Limb (tissue), 2 donors: ENCODE measurements around the gene CFAP65.

Source experiments
- DNase-seq, 2 donors: peaks; one replicate each; pipeline ENCODE4 v3.0.0-alpha.2; 2016; ENCODE audit errors: extremely low spot score in 2 of 2

The CFAP65 gene

DNA sequence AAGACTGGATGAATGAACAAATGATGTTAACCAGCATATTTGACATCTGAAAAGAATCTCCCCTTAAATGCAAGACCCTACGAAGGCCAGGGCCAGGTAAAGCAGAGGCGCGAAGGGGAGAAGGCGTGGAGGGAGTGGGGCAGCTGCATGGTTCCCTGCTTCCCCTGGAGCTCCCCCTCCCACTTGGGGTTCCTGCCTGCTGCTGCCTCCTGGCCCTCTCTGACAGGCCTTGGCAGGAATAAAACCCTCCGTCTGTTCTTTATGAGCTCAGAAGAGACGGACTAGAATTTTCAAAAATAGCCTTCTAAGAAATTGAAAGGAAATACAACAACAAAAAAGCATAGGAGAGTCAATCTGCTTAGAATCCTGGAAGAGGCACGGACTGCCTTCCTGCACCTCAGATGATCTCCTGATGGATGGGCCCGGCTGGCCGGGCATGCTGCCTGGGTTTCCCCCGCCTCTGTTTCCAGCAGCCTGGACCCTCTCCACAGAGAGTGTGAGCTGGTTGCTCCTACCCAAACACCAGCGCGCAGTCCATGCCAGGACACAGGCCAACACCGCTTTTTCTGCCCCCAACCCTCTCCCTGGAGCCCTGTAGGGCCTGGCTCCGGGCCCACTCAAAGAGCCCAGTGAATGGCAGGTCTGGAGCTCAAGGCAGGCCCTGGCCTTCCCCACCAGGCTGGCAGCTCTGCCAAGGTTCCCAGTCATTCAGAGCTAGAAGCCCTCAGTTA, 23.9 kb downstream of the CFAP65 start:
- peak in 1 of 2 donors; percentile 5 for DNase-seq

GRCh38 chr2:219016721-219017120, 24.6 kb downstream of the CFAP65 start:
- no peak for DNase-seq

DNA sequence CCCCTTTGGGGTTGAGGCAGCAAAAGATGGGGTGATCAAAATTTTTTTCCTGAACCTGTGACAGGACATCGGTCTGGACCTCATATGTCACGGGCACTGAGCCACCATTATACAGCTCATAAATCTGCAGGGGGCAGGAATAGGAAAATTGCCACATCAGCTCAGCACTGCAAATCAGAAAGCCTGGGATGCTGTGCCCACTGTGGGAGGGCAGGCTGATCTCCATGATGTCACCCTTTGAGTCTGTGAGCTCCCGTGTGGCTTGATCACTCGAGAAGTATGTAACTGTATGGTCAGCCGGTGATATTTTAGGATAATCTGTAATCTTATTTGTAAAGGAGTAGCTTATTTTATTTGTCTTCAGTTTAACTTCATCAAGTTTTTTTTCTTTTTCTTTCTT, 30.4 kb downstream of the CFAP65 start:
- no peak for DNase-seq

- DNase-seq: no peak
These were observed 31.1 kb downstream of the CFAP65 start for GRCh38 chr2:219010162-219010756.

GRCh38 chr2:219009294-219009693, 32.0 kb downstream of the CFAP65 start:
- no peak for DNase-seq

GRCh38 chr2:219003979-219004378, 37.3 kb downstream of the CFAP65 start:
- DNase-seq: no peak

DNA sequence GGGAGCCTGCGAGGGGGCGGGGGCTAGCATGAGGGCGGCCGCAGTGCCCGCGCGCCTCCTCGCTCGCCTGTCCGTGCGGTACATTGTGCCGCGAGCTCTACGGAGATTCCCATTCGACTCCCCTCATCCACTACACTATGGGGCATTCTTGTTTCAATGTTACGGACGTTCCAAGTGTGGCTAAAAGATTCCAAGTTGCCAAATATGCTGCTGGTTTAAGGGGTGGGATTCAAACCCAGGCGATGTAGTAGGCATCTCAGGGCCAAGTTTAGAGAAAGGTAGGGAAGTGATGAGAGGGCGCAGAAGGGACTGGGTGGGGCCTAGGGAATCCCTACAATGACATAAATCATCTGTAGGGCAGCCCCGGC, 38.1 kb downstream of the CFAP65 start:
- DNase-seq: peak in 1 of 2 donors; percentile 59

DNA sequence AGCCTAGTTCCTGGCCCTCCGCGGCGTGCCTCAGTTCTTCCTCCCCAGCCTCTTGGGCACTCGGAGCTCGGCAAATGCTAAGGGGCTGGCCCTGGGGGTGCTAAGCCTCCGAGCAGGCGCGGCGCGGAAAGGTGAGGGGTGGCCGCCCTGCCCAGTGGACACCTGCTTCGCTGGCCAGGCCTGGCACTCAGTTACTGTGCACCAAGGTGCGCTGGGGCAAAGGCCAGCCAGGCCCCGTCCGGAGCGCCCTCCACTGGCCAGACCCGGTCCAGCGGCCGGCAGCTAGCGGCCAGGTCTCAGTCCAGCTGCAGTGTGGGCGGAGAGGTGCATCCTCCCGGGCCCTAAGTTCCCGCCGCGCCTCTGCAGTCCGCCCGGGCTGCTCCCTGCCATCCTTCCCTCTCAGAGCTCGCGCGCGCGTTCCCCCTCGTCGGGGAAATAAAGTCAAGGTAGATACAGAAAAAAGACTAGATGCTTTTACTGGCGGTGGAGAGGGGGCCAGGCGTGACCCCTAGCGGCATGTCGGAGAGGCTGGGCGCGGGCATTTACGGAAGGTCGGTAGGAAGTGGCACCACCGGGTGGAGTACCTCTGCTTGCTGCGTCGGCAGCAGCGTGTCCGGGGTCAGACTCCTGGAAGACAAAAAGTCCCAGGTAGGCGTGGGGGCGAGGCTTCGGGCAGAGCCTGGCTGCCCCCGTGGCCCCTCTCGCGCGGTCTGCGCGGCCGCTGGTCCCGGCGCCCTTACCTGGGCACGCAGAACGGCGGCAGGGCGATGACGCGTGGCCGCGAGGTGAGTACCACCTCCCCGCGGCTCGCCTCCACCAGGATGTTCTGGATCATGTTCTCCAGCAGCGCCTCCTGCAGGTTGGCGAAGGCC, 38.7 kb downstream of the CFAP65 start:
- DNase-seq: no peak

DNA sequence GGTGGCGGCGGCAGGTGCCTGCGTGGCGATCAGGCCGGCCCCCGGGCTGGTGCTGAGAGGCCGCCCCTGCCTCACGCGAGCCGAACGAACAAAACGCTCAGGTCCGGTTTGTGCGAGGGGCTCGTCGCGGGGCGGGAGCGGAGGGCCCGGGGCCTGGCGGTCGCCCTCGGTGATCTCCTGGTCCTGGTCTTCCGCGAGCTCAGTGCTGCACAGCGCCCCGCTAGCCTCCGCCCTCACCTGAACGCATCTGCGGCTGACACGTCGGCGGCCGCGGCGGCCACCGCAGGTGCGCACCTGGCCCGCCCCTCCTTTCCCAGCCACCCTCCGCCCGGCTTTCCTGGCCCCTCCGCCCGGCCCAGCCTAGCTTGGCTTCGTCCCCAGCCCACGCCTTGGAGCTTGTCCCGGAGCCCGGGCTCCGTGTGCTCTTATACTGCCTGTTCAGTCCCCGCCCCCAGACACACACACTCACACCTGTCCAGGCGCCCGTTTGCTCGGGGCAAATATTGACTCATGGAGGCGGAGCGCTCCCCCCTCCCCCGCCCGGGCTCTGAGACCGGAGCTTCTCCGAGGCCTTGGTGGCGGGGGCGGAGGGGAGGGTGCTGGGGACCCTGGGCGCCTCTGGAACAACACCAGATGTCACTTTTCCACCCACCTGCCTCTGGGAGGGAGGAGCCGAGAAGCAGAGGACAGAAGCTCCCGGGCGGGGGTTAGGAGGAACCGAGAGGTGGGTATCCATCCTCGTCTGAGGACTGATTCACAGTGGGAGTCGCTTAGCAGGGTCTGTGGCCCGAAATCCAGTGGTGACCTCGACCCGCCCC, 39.5 kb downstream of the CFAP65 start:
- DNase-seq: no peak

GRCh38 chr2:219001100-219001576, 40.2 kb downstream of the CFAP65 start:
- no peak for DNase-seq

- DNase-seq: no peak
These were observed 40.8 kb downstream of the CFAP65 start for GRCh38 chr2:219000569-219000960.

DNA sequence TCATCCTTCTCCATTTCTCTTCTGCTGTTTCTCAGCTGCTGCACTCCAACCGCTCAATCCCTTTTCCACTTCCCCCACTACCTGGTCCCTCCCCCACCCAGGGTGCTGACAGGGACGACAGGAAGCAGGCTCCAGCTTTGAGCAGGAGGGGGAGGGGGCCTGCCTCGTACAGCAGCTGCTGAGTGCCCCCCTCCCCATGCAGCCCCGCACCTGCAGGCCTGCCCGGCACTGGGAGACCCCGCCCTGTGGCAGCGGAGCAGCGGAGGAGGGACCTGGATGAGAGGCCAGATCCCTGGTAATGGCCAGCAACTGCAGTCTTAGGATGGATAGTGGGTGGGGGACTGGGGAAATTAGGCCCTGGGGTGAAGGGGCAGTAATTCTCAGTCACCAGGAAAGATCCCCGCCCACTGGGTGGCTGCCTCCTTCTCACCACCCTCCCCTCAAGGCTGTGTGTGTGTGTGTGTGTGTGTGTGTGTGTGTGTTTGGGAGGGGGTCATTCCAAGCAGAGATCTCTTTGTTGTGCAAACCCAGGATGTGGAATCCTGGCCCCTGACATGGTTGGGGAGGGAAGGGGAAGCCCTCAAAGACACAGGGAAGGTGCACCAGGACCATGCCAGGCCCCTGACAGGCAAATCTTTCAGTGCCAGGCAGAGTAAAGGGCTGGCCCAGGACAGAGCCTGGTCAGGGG, 41.3 kb downstream of the CFAP65 start:
- no peak for DNase-seq

DNA sequence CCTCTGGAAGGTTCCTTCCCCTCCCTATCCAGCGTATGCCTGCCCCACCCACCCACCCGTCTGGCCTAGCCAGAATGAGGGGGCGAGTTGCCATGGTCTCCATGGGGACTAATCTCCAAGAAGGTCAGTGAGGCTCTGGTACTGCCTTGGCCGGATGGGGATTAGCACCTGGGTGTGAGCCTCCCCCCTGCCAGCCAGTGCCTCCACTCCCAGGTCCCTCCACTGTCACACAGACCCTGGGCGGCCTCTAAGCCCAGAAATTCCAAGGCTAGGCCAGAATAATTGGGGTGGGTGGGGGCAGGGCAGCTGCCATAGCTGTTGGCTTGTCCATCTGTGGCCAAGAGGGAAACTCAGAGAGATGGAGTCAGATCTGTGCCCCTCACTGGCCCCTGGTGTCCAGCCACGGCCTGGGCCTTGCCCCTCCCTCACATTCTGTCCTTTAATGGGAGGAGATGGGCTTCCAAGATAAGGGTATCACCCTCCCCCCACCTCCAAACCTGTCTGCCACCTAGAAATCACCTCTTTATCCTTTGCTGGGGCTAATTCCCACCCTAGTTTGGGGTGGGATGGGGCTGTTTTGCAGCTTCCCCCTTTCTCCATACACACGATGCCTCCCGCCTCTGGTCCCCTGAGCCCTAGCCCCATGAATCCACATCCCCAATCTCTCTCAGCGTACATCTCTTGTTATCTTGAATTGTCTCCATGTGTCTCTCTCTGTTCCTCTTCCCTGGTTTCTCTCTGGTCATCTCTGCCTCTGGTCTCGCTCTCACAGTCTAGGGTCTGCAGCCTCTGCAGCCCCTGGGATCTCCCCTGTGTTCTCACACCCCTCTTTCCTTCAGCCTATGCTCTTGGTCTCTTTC, 42.1 kb downstream of the CFAP65 start:
- DNase-seq: no peak

DNA sequence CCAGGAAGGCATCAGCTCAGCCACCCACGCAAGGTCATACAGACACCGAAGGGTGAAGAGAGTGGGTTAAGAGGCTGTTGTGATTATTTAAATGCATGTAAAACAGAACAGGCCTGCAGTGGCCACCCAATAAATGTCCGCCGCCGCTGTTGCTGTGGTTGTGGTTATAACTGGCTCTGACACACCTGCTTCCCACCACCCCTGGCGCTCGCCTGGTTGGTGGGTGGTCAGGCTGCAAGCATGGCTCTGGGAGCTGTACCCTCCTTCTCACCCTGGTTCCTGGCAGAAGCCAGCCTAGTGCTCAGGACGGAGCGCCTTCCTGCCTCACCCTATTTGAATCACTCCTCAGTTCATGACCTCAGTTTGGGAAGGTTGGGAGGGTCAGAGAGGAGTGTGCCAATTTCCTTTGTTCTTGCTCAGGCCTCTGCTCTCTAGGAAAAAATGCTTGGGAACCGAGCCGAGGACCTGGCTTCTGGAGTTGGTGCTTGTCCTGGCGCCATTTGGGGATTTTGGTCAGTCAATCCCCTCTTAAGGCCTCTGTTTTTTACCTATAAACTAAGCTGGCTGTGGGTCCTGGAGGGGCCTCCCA, 42.8 kb downstream of the CFAP65 start:
- DNase-seq: no peak

DNA sequence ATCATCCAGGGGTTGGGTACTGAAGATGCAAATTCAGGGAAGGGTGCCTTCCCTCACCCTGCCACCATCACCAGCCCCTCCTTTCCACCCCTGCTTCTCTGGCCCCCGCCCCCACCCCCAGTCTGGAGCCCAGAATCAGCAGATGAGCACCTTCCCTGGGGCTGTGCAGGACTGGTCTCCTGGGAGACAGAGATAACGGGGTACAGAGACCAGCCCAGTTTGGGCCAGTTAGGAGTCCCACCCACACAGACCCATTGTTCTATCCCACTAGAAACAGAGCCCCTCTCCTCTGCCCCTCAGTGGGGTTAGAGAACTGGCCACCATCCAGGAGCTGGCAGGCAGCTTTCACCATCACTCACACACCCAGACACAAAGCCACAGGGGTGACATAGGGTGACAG, 43.6 kb downstream of the CFAP65 start:
- DNase-seq: no peak

- no peak for DNase-seq
These were observed 44.4 kb downstream of the CFAP65 start for GRCh38 chr2:218996937-218997336.

- peak; percentile 74 to 89 for DNase-seq
These were observed 45.2 kb downstream of the CFAP65 start for GRCh38 chr2:218995972-218996711.

DNA sequence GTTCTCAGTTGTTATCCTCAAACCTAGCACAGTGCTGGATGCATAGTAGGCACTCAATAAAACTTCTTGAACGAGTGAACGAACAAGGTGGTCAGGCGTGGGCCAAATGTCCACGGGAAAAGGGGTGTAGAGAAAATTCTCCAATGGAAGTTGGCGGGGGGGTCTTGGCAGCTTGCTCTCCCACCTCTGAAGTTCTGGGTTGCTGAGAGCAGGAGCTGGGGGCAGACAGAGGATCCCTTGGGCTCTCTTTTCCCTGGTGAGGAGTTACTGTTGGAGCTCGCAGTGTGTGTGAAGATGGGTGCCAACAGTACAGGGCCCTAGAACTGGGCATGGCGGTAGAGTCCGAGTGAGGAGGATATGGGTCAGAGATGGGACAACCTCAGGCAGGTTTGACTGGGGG, 45.8 kb downstream of the CFAP65 start:
- DNase-seq: no peak
